ENCODE results near the gene ARID4B.
"Not testable (repeated sequence)": the region's sequence is repeated elsewhere in the genome, so short reads cannot be mapped to it uniquely, and the experiment has no call there.

Gene ARID4B

GRCh38 chr1:235327559-235328270 lies at the start of gene ARID4B:
TSS of gene ARID4B (minus strand) at chr1:235328179. CDS start at chr1:235326919, 1,260 bp downstream.
- DNase-seq (ENCODE audit: low spot score), result peak; percentile 62

GRCh38 chr1:235375919-235376605 lies 48.1 kb upstream of the ARID4B start:
- no peak for DNase-seq (ENCODE audit: low spot score)

- no peak for DNase-seq (ENCODE audit: low spot score)
Observed at GRCh38 chr1:235369802-235370201, 41.8 kb upstream of the ARID4B start.

GRCh38 chr1:235368428-235368827 lies 40.4 kb upstream of the ARID4B start:
- DNase-seq (ENCODE audit: low spot score), result no peak

GRCh38 chr1:235367000-235367908 lies 39.3 kb upstream of the ARID4B start, which contains the start of gene TBCE:
TSS of gene TBCE (plus strand) at chr1:235367427. CDS start at chr1:235380050, 12,623 bp downstream.
- peak; percentile 99 for DNase-seq (ENCODE audit: low spot score)

GRCh38 chr1:235366286-235366685 lies 38.3 kb upstream of the ARID4B start:
- no peak for DNase-seq (ENCODE audit: low spot score)

- DNase-seq (ENCODE audit: low spot score), result not testable (repeated sequence)
Observed at GRCh38 chr1:235364189-235364588, 36.2 kb upstream of the ARID4B start.

- no peak for DNase-seq (ENCODE audit: low spot score)
Observed at GRCh38 chr1:235358899-235359298, 30.9 kb upstream of the ARID4B start.

GRCh38 chr1:235357485-235358373 lies 29.8 kb upstream of the ARID4B start:
- DNase-seq (ENCODE audit: low spot score), result no peak

- no peak for DNase-seq (ENCODE audit: low spot score)
Observed at GRCh38 chr1:235351898-235352297, 23.9 kb upstream of the ARID4B start.

GRCh38 chr1:235351441-235351840 lies 23.5 kb upstream of the ARID4B start:
- no peak for DNase-seq (ENCODE audit: low spot score)

- DNase-seq (ENCODE audit: low spot score), result no peak
Observed at GRCh38 chr1:235343726-235344125, 15.7 kb upstream of the ARID4B start.

GRCh38 chr1:235342471-235342870 lies 14.5 kb upstream of the ARID4B start:
- no peak for DNase-seq (ENCODE audit: low spot score)

- no peak for DNase-seq (ENCODE audit: low spot score)
Observed at GRCh38 chr1:235342039-235342438, 14.1 kb upstream of the ARID4B start.

GRCh38 chr1:235341334-235341733 lies 13.4 kb upstream of the ARID4B start:
- DNase-seq (ENCODE audit: low spot score), result no peak

- DNase-seq (ENCODE audit: low spot score), result no peak
Observed at GRCh38 chr1:235339746-235340145, 11.8 kb upstream of the ARID4B start.

- DNase-seq (ENCODE audit: low spot score), result no peak
Observed at GRCh38 chr1:235336903-235337302, 8.9 kb upstream of the ARID4B start.

GRCh38 chr1:235331401-235331800 lies 3.4 kb upstream of the ARID4B start:
- DNase-seq (ENCODE audit: low spot score), result no peak

GRCh38 chr1:235330918-235331285 lies 2.9 kb upstream of the ARID4B start:
- DNase-seq (ENCODE audit: low spot score), result no peak

- DNase-seq (ENCODE audit: low spot score), result peak; percentile 21
Observed at GRCh38 chr1:235329139-235329902, 1.3 kb upstream of the ARID4B start.
